IPS DF 19.7 (cell line): ENCODE data around the gene ERICH2.
"Not testable (repeated sequence)": the region's sequence is repeated elsewhere in the genome, so short reads cannot be mapped to it uniquely, and the experiment has no call there.

Experiments
- DNase-seq: peaks from one replicate; pipeline ENCODE4 v3.0.0-alpha.2; 2013; ENCODE audit warnings: low read depth, low spot score

ERICH2 gene, protein sequence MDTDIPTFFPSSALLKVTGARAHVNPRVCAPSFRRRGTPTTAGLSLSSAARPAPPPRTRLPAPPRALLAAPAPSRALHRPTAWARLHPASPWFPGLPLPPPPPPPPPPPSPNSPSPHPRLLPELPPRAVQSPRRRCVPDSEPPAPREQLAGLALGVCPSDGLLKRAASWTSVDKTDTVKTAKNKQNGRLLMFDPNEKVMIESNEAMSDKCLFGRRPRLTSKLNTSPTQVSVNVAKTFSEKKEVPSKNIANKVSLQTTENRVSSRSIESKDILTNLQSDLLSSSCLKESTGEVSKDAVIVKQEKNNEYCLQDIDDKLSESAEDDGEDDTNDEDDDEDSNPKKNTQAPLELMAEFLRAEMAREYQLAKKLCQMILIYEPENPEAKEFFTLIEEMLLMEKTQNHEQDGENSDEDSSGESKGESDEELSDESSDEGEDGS

GRCh38 chr2:170770008-170770605 lies at the start of gene ERICH2:
ERICH2 (plus strand) TSS chr2:170770378; CDS start chr2:170770682, 304 bp downstream.
- peak; percentile 63 for DNase-seq

GRCh38 chr2:170721678-170722077 lies 48.5 kb upstream of the ERICH2 start:
- no peak for DNase-seq

- DNase-seq: no peak
Measured at GRCh38 chr2:170722301-170722700, 47.9 kb upstream of the ERICH2 start.

- DNase-seq: no peak
Measured at GRCh38 chr2:170723446-170723958, 46.7 kb upstream of the ERICH2 start.

DNA sequence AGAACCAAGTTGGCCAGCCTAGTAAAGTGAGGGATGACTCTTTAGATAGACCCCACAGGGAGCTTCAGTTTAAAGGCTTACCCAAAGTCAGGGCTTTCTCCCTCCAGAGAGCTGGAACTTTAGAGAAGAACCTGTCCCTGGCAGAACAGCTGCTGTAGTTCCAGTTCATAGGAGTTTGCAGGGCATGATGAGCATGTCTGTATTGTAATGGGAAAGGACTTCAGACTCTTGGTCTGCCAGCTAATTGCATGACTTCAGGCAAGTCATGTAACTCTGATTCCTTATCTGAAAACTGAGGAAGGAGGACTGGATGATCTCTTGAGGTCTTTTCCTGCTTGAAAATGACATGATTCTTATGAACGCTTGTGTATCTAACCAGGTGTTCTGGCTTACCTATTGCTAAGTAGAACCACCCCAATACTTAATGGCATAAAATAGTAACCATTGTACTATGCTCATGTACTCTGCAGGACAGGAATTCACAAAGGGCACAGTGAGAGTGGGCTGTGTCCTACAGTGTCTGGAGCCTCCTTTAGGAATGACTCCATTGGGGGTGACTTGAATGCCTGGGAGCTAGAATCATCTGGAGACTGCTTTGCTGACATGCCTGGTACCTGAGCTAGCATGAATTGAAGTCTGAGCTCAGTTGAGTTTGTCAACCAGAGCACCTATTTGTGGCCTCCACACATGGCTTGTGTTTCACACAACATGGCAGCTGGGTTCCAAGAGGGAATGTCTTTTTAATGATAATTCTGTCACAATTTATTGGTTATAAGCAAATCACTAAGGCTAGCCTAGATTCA lies 36.2 kb upstream of the ERICH2 start:
- DNase-seq: no peak

DNA sequence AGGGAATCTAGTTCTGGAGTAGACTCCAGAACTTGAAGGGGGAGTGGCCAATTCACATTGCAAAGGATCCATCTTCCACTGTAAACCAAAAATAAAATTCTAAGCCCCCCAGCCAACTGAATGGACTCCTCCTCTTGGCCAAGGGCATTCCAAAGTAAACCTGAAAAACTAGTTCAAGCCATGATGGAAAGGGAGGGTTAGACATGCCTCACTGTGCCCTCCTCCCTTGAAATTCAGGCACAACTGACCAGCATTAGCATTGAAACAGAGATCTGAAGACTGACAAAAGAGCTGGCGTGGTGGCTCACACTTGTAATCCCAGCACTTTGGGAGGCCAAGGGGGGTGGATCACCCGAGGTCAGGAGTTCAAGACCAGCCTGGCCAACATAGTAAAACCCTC lies 35.6 kb upstream of the ERICH2 start:
- DNase-seq: not testable (repeated sequence)

DNA sequence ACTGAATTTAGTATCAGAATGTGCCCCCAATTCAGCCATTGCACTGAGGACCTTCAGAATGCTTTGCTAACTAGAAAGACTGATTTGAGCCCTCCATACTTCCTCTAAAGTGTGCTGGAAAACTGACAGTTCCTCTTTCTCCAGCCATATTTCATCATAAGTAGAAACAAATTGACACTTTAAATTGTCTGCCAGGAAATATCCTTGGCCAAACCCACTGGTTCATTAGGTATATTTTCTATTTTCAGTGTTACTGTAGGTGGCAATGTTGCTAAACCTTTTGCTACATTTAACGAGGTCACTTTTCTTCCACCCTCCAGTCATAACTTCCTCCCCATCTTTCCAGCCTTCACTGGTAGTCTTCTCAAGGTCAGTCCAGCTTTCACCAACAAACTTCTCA lies 33.5 kb upstream of the ERICH2 start:
- no peak for DNase-seq

GRCh38 chr2:170737406-170737805 lies 32.8 kb upstream of the ERICH2 start:
- DNase-seq: no peak

DNA sequence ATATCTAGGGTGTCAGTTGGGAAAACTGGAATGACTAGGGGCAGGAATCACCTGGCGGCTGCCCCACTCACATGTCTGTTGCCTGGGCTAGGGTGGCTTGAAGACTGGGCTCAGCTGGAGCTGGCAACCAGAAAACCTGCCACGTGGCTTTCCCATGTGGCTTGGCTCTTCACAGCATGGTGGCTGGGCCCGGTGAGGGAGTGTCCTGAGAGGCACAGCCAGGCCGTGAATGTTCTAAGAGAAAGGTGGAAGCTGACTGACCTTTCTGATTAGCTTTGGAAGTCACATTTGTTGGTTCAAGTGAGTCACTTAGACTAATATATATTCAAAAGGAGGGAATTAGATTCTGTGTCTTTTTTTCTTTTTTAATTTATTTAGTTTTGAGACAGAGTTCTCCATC lies 32.4 kb upstream of the ERICH2 start:
- no peak for DNase-seq

DNA sequence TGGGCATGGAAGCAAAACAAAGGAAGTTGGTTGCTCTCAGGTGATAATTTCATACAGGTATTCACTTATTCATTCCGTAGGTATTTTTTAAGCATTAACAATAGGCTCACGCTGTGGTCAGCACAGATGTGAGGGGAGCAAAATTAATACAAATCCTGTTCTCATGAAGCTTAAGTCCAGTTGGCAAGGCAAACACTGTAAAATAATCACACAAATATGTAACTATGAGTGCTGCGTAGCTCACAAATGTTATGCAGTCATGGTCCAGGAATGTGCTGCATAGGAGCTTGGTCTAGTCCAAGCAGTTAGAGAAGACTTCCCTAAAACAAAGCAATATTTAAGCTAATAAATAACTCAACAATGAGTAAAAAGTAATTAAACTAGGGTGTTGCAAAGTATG lies 31.1 kb upstream of the ERICH2 start:
- no peak for DNase-seq

DNA sequence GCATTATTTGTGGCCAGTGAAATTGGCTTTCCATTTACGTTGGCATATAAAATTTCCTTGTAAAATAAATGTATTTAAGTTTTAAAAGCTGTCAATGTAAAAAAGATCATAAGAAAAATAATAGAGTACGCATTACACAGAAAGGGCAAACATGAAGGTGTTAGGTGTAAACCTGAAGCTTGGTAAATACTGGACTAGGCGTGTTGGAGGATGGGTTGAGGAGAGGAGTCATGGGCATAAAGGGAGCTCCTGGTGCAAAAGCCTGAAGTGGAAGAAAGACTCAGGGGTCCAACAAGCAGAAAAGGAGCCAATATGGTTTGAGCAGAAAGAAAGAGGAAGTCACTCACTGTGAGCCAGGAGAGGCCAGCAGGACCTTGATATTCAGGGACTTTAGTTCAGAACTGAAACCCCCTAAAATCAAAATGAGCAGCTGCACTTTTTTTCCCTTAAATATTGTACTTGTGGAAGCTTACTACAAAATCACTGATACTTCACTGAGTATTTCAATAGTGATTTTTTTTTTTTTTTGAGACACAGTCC lies 30.6 kb upstream of the ERICH2 start:
- DNase-seq: no peak

GRCh38 chr2:170740660-170741059 lies 29.5 kb upstream of the ERICH2 start:
- DNase-seq: no peak

- DNase-seq: no peak
Measured at GRCh38 chr2:170742000-170742399, 28.2 kb upstream of the ERICH2 start.

- DNase-seq: no peak
Measured at GRCh38 chr2:170742896-170743529, 27.2 kb upstream of the ERICH2 start.

- DNase-seq: no peak
Measured at GRCh38 chr2:170743530-170744239, 26.5 kb upstream of the ERICH2 start.

DNA sequence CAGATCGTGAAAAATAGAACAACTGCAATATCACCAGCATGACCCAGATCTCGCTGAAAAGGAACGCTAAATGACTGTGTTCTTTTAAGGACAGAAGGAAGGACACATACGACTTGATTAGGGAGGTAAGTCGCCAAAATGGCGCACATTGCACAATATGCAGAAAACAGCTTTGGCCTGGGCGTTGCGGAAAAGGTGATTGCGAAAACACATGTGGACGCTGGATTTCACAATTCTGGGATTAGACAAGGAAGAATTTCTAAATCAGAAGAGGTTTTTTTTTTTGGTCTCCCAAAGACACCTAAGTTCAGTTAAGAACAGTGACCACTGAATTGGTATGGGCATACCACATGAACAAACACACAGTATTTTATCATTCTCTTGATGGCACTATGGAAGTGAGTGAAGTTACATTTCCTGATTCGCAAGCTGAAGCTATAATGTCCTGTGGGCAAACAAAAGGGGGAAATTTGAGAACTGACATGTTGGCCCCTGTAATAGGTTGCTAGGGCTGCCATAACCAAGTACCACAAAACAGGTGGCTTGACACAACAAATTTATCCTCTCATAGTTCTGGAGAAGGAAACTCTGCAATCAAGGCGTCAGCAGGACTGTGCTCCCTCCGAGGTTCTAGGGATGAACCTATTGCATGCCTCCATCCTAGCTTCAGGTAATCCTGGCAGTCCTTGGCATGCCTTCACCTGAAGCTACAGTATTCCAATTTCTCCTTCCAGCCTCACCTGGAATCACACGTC lies 25.8 kb upstream of the ERICH2 start:
- no peak for DNase-seq

DNA sequence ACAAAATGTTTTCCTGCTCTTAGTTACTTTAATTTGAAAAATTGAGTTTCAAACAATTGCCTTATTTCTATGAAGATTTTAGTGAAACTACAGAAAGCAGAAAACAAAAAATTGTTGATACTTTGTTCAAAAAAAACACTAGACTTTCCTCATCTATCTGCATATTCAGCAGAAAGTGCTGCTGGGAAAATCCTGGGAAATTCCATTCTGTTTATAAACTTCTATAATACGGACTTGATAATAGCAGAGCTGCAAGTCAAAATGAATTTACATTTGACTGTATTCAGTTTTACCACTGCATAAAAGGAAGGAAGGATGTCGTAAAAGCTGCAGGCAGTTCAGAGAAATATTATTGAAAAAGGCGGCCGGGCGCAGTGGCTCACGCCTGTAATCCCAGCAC lies 24.9 kb upstream of the ERICH2 start:
- DNase-seq: no peak

- DNase-seq: no peak
Measured at GRCh38 chr2:170747921-170748320, 22.3 kb upstream of the ERICH2 start.

- DNase-seq: not testable (repeated sequence)
Measured at GRCh38 chr2:170751555-170751954, 18.6 kb upstream of the ERICH2 start.

DNA sequence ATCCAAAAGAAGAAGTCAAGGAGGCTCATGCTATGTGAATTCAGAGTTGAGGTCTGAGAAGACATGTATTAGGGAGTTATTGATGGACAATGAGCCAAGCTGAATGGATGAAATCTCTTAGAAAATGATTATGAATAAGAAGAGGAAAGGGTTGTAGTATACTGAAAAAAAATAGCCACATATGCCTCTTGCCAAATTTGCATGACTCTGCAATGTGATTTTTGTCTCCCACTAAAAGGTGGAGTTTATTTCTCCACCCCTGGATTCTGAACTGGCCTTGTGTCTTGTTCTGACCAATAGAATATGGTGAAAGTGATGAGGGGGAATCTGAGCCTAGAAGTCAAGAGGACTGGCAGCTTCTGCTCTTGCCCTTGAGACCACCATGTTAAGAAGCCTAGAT lies 8.6 kb upstream of the ERICH2 start:
- DNase-seq: no peak
